NCI-H510A treated with DMSO at 0.1 percent for 48 hours (cell line): Measurements from ENCODE around the gene PROK2.

Source experiments
- DNase-seq: peaks from one replicate; lab custom pipeline; 2025; lab: John Stamatoyannopoulos, UW

PROK2 gene

DNA sequence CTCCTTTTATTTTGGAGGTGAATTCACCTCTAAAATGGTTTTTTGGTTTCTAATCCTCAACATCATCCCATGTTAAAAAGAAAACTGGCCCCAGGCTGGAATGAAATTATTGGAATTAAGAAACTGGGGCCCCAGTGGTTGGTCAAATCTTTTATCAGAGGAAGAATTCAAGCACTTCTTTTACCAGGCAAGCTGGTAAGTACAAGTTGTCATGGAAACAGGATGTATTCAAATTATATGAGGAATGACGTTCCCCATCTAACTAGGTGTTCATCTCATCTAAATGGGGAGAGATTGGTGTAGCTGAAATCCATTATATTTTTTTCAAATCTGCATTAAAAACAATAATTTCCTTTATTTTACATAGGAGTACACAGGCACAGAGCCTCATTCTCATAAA is 50.1 kb downstream of the PROK2 start:
- DNase-seq: no peak

DNA sequence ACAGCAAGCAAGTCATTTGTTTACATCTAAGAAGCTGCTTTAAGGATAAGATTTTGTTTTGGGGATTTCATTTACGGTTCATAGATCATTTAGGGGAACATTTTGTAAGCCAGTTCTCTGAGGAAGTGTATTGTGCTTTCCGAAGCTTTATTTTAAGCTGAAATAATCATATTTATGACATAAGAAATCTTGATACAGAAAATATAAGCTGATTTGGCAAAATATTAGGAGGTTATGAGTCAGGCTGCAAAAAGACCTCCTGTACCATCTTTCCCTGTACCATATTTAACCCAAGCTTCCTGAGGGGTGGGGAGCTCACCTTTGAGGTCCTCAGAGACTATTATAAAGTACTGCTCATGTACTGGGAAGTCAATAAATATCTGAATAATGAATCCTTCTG is 51.6 kb downstream of the PROK2 start:
- no peak for DNase-seq

DNA sequence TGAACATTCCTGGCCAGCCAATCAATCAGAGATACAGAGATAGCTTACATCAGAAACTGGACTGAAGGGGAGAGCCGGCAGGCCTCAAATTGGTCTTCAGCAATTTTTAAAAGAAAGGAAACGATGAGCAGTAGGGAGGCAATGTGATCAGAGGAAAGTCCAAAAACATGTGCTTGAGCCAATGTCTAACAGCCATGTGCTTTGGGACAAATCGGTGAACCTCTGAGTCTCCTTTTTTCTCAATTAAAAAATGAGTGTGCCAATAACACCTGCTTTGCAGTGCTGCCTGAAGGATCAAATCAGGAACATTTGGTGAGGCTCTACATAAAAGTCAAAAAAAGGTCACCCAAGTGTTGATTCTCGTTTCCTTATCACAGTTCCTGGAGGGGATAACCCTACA is 52.3 kb downstream of the PROK2 start:
- no peak for DNase-seq

DNA sequence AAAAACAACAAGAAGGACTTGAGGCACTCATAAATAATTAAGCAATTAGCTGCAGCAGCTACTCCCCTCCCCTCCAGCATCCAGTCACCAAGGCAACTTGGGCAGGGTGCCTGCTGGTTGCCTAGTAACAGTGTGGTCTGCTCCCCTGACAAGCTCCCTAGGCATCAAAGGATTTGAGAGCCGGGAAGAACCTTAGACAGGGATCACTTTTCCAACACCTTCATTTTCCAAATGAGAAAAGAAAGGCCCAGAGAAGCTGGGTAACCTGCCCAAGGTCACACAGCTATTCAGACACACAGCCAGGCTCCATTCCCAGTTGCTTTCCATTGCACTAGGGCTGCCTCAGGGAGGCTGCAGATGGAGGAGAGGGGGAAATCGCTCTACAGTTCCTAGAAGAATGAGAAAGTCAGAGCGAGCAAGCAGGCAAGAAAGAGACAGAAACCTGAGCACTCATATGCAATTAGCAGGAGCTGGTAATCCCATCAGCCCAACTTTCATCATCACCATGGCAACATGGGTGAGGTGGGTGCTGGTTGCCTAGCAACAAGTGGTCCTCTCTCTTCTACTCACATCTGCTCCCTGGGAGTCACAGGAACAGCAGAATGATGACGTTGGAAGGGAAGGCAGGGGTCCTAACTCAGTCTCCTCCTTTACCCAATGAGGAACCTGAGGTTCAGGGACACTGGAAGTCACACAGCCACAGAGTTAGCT is 56.2 kb downstream of the PROK2 start:
- no peak for DNase-seq

DNA sequence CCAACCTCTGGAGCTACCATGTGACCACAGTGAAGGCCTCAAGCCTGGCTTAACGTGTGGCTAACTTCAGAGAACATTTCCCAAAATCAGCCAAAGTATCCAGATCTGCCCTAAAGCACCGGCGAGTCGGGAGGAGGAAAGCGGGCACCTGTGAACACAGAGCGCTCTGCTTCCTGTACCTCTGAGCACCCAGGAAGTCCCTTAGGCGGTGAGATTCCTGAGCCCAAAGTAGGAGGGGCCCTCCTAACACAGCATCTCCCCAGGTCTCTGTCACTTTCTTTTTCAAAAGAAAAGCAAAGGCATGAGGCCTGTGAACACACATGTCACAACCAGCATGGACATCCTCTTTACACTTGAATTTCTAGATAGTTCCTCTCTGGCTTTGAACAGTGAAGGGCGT is 58.8 kb downstream of the PROK2 start:
- DNase-seq: no peak

DNA sequence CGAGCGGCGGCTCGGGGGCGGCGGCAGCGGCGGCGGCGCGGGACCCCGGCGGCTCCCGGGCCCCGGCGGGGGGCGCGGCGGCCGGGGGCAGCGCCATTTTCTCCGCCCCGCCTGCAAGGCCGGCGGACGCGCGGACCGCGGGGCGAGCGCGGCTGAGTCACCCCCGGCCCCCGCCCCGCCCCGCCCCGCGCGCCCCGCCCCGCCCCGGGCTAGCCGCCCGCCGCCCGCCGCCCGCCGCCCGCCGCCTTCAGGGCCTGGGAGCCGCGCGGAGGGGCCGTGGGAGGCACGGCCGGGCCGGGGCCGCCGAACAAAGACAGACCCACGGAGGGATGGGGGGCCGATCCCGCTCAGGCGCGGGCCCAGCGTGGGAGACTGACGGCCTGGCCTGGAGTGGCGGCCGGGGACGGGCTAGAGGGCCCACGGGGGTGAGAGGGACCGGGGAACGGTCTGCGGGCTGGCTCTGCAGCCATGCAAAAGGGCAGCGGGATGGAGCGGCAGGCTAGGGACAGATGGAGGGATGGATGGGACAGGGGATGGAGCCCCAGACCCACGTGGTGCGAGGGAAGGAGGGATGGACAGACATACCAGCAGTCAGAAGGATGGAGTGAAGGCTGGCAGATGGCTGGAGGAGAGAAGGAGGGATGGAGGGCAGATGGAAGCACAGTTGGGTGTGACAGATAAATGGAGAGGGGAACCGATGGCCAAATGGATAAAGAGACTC is 59.5 kb downstream of the PROK2 start, which contains the start of gene EIF4E3:
Gene EIF4E3, minus strand, starts transcription at position 132 of the 721 bp plus-strand sequence. Its CDS starts 35 bp downstream, at position 97.
- no peak for DNase-seq

DNA sequence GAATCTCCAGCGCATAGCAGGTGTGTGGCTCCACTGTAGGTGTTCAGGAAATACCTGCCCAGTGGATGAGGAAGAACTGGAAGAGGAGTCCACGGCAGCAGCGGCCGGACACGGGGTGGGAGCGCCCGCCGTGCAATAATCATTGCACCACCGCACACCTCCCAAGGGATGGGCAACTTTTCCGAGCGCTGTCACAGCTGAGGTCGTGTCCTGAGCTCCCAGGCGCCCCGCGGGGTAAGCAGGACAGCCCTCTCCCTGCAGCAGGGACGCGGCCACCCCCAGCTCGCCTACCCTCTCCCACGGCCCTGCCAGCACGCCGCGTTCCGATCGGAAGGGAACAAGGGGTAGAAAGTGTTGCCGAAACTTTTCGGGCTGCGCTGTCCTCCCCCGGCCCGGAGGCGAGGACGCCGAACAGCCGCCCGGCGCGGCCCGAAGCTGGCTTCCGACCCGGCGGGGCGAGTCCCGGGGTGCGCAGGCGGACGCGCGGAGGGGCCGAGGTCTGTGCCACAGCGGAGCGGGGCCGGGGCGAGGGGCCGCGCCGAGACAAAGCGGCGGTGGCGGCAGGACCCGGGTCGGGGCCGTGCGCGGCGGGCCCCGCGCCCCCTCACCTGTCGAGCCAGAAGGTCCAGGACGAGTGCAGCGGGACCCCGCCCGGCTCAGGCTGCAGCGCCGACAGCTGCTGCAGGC is 60.2 kb downstream of the PROK2 start:
- DNase-seq: no peak

DNA sequence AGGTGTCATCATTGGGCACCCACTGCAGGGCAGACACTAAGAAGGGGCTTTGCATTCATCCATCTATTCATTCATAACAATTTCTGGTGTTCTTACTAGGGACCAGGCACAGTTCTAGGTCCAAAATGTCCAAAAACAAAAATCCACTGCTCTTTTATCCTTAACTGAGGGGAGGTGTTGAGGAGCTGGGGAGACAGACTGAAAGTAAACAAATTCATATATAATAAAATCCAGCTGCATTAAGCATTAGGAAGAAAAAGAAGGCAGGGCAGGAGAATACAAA is 60.8 kb downstream of the PROK2 start:
- DNase-seq: no peak

DNA sequence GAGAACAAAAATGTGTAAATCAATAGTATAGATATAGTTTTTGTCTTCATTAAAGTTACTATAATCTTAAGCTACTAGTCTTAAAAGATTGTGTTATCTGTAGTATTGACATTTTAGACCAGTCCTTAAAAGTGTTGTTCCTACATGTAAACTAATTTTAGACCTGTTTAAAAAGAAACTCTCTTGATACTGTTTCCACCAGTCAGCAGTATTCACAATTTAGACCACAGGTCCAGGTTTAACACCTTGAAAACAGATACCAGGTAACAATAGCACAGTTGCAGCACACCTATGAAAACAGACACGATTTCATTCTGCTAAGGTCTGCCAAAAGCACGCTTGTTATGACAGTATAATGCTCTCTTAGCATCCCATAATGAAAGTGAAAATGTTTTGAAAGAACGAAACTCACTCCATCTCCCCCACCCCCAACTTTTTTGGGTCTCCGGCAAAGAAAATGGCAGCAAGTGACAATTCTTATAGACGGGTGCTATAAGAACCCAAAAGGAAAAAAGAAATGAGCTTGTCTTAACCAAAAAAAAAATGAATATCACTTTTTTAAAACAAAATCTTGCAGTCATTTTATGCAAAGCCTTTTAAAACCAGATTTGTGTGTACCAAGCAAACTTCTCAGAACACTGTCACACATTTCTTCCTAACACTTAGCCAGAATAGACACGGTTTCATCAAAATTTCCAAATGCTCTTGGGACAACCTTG is 61.3 kb downstream of the PROK2 start:
- DNase-seq: no peak

DNA sequence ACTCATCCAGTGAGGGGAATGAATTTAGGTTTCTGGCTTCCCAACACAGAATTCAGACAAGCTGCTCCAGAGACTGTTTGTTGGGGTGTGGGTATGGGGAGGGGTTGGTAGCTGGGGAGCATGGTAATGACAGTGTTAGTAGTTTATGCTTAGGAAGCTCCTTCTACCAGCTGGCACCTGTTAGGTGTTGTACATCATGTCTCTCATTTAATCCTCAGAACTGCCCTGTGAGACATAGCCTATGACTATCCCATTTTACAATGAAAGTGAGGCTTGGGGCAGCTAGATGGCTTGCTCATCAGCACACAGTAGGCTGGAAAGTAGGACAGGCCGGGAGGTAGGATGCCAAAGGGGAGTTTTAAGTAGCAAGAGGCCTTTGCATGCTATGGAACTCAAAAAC is 62.3 kb downstream of the PROK2 start:
- no peak for DNase-seq
